NCI-H82 treated with DMSO at 0.1 percent for 48 hours (cell line): ENCODE data around the gene TMC3.
"Not testable (repeated sequence)": the region's sequence is repeated elsewhere in the genome, so short reads cannot be mapped to it uniquely, and the experiment has no call there.

ENCODE experiments used
- DNase-seq: peaks from one replicate; lab custom pipeline; 2025; ENCODE audit not compliant: unreplicated experiment; lab: John Stamatoyannopoulos, UW

TMC3 gene

DNA sequence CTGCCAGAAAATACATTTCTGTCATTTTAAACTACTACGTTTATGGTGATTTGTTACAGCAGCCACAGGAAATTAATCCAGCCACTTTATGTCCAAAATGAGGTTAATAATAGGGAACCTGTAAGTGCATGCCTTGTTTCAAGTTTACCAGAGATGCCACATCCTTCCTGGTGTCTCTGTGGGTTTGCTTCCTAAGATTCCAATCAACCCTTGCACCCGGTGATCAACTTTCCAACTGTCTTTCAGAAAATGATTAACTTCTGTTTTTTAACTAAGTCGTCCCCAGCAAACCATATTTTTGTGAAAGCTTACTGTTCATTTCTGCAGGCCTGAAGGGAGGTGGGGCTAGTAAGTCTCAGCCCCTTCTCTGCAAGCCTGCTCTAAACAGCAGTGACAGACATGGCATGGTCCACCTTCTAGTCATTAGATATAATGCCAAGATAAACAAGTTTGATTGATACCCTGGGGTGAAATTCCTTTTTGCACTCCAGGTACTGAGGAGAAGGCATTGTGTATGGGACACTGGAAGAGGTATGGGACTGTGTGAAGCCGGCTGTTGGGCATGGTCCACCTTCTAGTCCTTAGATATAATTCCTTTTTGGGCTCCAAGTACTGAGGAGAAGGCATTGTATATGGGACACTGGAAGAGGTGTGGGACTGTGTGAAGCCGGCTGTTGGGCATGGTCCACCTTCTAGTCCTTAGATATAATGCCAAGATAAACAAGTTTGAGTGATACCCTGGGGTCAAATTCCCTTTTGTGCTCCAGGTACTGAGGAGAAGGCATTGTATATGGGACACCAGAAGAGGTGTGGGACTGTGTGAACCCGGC, 11.1 kb upstream of the TMC3 start:
- no peak for DNase-seq

DNA sequence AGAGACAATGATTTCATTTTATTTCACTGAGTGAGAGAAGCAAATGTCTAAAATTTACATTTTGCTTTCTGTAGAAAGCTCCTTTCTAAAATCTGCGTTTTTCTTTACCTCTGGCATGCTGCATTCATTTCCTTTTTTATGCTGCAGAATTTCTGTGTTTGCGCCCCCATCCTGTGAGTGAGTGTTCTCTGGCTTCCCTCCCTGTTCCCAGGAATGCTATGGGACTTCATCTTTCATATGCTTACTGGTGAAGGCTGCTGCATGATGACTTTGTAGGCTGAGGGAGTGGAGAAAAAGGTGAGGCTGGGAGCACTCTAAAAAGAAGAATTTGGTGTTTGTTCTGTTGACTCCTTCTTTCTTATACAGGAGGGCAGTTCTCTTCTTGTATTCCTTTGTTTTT, 7.7 kb upstream of the TMC3 start:
- DNase-seq: no peak

DNA sequence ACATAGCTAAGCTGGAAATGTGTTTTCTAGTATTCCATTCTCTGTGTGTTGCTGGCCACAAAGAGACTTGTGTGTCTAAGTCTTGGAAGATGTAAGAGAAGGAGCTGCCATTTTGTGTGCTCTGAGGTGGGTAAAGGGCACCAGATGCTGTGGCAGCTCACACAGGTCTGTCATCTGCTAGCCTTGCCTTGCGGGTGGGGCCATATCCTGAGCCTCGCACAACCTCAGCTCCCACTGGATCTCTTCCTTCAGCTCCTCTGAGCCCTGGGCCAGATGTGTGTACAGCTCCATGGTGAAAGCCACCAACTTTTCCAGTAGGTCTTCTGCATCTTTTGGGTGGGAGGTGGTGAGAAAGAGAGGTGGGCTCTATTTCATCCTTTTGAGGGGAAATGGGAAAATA, 6.7 kb upstream of the TMC3 start:
- DNase-seq: no peak

DNA sequence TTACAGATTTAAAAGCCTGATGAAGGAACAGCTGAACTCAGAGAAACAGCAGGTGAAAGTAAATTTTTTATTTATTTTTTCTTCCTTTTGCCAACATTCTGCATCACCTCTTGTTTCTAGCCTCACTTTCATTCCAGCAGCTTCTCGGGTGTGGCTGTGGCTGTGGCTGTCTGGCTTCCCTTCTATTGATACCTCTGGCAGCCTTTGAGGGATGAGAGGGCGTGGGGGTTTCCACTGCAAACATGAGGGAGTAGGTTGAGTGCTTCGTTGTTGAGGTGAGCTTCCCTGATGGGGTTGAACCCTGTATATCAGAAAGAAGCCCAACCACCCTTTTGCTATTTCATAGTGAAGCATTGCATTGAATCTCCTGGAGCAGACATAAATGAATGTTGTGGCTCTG, 6.2 kb upstream of the TMC3 start:
- no peak for DNase-seq

DNA sequence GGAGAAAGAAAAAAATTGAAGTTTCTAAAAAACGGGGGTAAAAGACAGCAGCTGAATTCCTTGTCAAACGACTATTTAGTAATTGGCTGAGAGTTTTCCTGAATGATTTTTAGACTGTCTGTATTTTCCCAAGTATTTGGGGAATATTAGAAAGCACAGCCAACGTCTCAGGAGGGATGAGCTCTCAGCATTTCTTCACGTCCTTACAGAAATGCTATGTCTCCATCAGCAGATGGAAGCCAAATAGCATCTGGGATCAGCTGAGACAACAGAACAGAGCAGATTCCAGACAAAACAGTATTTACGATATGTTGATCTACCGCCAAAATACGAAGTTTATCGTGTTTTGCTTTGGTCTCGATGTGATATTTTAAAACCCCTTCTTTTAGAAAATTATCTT, 5.3 kb upstream of the TMC3 start:
- no peak for DNase-seq

DNA sequence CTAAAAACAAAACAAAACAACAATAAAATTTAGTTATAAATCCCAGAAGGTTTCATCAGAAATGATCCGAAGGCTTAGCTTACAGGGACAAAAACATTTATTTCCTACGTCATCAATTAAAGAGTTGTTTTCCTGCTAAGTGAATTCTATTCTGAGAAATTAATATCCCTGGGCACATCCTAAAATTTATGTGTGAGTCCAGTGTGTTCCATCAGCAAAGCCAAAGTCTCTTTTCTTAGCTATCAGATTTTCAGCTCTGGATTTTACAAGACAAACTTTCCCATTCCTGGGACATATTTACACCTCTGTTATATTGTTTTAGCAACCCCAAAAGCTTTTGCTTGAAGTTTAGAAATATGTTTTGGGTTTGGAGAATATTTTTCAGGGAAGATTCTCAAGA, 4.4 kb upstream of the TMC3 start:
- DNase-seq: no peak

DNA sequence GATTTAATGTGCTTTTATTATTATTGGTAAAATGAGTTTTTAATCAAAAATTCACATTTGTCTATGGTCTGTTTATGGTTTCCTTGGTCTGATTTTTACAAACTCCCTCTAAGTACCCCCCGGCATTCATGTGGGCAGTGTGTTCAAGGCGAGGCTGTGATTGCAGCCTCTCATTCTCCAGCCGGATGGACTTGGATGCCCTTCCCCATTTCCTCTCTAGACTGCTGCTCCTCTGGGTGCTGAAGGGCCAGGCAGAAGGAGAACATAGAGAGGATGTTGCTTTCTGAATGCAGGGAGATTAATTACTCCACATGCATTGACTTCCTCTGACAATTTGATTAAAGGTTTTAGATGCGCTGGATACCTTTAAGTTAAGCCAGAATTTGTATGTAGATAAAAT, 3.9 kb upstream of the TMC3 start:
- no peak for DNase-seq

DNA sequence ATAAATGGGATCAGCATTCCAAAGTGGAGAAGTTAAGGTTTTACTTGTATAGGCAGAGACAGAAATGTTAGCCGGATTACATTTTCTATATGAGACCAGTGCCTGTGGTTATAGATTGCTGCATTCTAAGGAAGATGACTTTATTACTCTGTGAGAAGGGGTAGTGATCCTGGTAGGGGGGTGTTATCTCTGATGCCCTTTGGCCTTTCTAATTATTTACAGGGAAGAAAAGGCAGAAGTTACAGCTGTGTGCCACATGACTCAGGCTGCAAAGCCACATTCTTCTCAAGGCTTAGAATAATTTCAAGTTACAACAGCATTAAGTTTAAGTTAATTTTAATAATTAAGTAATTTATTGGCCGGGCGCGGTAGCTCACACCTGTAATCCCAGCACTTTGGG, 2.2 kb upstream of the TMC3 start:
- DNase-seq: no peak

DNA sequence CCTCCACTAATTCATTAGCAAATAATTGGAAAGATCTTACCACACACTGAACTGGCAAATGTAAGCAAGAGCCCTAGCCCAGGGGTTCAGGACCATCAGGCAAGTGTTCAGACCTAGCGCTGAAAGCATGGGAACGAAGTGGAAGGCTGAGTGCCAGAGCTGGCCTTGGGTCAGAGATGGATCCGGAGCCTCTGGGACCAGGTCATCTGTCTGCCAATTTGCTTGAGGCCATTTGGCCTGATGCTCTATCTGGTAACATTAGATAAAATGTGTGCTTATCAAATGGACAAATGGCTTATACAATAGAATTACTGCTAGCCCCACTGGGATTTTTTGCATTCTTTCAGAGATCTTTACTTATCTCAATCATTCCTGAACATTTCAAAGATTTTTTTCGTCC, 1.4 kb upstream of the TMC3 start:
- DNase-seq: no peak

DNA sequence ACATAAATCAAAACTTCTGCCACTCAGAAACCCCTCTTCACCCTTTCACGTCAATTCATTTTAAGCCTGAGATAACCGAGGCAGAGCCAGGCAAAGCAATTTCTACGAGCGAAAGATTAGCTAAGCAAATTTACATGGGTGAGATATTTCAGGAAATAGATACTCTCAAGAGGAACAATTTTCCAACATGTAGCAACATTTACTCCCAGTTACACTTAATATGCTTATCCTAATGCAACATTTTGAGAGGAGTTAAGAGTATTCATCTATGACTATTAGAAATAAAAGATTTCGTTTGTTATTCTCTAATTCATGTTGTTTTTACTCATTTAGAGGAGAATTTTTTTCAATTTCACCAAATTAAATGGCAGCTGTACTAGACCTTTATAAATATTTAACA, 837 bp downstream of the TMC3 start:
- no peak for DNase-seq

DNA sequence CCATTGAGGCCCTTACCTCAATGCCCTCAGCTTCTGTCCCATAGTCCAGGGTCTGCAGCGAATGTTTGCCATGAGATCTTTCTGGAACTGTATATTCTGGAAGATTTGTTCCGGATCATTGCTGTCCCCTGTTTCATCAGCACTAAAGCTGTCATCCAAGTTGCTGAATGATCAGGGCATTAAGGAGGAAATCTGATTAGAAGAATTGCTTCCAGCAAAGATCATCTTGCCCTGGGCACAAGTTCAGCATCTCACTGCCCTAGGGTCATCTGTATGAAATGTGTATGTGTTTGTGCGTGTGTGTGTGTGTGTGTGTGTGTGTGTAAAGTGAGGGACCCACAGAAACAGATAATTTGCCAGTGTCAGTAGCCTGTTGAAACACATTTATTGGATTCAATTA, 1.4 kb downstream of the TMC3 start:
- DNase-seq: no peak

DNA sequence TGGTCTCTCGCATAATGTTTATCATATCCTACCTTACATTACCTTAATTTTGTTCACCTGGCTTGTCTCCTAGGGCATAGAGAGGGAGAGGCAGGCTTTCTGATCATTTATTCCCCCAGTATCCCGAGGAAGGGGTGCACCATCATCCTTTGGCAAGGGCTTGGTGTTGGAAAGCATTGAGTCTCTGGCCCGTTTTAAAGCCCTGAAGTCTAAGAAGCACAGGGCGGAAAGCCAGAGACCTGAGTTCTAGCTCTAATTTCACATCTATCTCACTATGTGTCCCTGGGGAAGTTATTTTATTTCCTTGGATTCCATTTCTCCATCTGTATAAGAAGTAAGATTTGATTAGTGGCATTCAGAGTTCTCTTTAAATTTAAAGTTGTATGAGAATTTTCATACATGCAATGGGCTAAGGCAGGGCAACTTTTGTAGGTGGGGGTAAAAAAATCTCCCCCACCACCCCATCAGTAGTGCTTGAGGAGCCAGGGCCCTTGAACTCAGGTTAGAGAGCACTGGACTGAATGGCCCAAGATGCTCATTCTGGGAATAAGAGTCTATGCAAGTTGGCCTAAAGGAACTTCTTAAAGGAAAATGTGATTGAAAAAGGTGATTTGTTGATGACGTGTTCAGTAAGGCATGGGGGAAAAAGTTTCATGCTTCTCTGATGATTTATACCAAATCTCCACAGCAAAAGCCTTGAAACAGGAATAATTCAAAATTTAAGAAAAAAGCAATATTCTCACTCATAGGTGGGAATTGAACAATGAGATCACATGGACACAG, 10.1 kb downstream of the TMC3 start:
- DNase-seq: no peak

DNA sequence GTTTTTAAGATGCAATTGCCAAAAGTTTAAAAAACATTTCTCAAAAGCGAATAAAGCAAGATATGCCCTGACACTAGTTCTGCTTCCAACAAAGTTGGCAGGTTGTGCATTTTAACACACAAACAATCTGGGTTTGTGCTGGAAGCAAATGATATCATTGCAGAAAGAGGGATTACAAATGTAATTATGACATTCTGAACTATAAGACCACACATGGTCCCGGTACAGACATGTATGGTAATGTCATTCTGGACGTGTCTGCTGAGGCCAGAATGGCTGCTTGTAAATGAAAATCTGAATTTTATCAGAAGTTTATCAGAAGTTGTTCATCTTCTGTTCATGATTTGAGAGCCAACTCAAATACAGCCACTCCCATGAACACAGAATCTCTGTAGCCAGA, 10.7 kb downstream of the TMC3 start:
- no peak for DNase-seq

DNA sequence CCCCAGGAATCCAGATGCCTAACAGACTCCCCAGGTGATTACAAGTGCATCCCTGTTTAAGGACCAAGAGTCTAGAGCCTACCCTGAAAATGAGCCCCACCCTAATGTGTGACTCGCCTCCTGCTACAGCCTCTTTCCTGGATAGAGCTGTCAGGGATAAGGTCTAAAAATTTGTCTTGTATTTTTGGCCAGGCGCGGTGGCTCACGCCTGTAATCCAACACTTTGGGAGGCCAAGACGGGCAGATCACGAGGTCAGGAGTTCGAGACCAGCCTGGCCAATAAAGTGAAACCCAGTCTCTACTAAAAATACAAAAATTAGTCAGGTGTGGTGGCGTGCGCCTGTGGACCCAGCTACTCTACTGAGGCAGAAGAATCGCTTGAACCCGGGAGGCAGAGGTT, 11.2 kb downstream of the TMC3 start:
- DNase-seq: no peak

DNA sequence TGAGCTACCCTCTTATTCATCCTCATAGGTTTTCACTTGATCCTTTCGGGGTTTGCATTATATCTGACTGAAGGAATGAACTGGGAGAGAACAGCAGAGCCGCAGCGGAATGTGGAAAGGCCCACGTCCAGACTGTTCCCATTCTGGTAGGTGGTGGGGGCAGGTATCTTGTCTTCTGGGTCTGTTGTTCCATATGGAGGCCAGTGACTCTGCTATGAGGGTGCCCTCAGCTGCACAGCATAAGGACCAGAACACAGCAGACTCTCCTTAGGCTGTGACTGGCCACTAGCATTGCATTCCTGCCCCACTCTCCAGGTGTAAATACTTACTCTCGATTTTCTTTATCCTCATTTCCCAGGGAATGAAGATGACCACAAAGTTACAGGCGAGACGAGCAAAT, 12.1 kb downstream of the TMC3 start:
- no peak for DNase-seq

DNA sequence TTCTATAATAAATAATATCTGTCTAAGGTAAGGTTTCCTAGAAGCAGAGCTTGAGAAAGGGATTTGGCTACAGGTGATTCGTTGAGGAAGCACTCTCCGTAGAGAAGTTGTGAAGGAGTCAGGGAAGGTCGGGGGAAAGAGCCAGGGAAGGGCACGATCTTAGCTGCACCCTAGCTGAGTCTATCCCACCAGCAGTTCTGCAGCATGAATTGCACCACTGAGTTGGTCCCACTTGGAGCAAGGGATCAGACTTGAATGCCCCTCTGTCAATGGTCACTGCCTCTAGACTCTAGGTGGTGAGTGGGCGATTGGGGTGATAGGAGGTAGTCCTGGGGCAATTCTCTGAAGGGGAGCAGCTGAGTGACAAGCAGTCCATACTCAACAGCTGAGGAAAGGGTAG, 13.5 kb downstream of the TMC3 start:
- DNase-seq: no peak

DNA sequence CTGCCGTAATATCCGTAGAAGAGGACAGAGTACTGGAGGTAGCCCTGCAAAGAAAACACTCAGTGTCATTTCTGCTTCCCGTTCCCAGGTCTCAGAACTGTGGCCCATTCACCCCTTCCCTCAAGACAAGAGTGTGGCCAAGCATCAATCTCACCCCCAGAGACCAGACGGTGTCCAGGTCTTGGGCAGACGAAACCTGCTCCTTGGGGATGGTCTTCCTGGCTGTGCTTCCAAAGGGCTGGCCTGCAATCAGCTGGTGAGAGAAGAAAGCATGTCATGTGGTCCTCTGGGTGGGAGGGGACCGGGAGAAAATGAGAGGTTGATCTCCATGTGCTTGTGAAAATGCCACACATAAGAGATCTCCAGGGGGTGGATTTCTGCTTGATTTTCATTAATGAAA, 15.8 kb downstream of the TMC3 start:
- no peak for DNase-seq

DNA sequence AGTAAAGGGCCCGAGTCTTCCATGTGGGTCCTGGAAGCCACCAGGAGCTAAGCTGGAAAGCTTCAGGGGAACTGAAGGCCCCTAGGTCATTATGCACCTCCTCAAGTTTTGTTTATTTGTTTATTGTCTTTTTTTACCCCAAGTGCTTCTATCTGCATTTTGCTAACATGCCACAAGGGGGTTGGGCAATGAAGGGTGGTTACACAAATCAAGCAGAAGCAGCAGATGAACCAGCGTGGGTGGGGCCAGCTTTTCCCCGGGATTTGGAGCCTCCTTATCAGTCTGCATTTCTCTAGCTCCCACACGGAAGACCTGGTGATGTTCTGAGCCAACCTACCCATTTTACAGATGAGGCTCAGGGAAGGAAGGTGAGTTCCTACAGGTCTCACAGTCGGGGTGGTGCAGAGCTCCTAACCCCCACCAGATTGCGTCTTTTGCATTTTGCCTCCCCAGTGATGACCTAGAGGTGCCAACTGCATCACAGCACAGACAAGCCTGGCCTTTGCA, 16.8 kb downstream of the TMC3 start:
- DNase-seq: no peak

DNA sequence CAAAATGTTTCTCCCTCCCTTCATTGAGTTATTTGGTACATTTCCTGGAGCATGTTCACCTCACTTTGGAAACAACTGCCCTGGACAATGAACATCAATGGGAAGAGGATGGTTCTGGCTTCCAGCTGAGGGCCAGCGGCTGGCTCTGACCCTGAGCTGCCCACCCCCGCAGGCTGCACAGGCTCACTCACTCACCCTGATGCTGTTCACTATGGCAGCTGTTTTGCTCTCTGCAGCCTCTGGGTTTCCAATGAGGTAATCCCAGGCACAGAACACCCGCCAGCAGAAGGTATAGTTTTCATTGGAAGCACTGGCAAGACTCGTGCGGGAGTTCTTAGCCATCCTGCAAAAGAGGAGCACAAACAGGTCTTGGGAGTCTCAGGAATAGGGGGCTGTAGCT, 17.8 kb downstream of the TMC3 start:
- DNase-seq: no peak

DNA sequence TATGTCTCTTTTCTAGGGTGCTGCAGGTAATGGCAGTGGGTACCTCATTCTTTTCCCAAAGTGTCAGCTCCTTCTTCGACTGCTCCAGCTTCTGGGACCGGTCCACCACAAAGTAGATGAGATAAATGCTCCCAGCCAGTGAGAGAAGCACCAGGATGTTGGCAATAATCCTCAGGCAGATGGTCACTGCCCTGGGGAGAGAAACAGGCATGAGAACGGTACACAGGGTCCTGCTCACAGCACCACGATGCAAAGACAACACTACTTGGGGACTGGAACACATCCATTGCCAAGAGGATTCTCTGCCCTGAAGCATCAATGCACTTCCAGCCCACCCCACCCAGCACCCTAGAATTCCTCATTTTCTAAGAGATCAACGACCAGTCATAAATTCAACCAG, 22.4 kb downstream of the TMC3 start:
- no peak for DNase-seq

DNA sequence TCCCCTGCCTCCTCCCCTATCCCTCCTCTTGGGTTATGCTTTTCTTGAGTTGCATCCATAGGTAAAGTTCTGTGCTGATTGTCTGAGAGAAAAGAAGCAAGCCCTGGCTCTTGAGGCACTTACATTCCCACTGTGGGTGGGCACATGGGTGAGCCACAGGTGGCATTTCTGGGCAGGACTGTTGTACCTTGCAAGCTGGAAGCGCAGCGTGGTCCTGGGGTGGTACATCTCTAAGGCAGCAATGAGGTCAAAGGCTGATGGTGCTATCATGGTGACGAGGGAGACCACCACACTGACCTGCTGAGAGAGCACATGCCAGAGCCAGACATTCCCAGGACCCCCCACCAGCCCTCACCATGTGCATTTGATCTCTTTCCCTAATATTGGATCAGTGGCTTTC, 24.7 kb downstream of the TMC3 start:
- no peak for DNase-seq

DNA sequence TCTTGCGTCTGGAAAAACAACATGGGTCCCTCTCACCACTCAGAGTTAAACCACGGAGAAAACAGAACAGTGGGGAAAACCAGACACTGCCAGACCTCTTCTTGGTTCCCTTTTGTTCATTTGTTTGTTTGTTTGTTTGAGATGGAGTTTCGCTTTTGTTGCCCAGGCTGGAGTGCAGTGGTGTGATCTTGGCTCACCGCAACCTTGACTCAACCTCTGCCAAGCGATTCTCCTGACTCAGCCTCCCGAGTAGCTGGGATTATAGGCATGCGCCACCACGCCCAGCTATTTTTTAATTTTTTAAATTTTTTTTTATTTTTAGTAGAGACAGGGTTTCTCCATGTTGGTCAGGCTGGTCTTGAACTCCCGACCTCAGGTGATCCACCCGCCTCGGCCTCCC, 25.3 kb downstream of the TMC3 start:
- DNase-seq: not testable (repeated sequence)
